Muscle layer of duodenum (tissue), 2 donors: ENCODE measurements around the gene WNK3.

Experiments used
- H3K27ac ChIP-seq: one replicate; pipeline ENCODE4 v1.7.0; 2013; ENCODE audit warnings: mild to moderate bottlenecking, low read length
- H3K27me3 ChIP-seq: one replicate; pipeline ENCODE4 v1.7.0; 2013; ENCODE audit warnings: low read depth, mild to moderate bottlenecking, control low read depth, low read length
- H3K36me3 ChIP-seq, 2 donors: one replicate each; pipeline ENCODE4 v1.7.0; 2013; ENCODE audit warnings: low read length in 2 of 2, control low read depth in 1 of 2, mild to moderate bottlenecking in 1 of 2; ENCODE audit not compliant: insufficient read depth in 2 of 2, control insufficient read depth in 1 of 2
- H3K4me1 ChIP-seq, 2 donors: one replicate each; pipeline ENCODE4 v1.7.0; 2013; ENCODE audit warnings: low read length in 2 of 2, mild to moderate bottlenecking in 2 of 2, control low read depth in 1 of 2, moderate library complexity in 1 of 2; ENCODE audit not compliant: insufficient read depth in 2 of 2, control insufficient read depth in 1 of 2
- H3K4me3 ChIP-seq, 2 donors: one replicate each; pipeline ENCODE4 v1.7.0; 2013; ENCODE audit warnings: low read length in 2 of 2, low read depth in 1 of 2, mild to moderate bottlenecking in 1 of 2
- H3K9me3 ChIP-seq, 2 donors: one replicate each; pipeline ENCODE4 v1.7.0; 2013; ENCODE audit warnings: low read length in 2 of 2, control low read depth in 1 of 2, mild to moderate bottlenecking in 1 of 2; ENCODE audit not compliant: control insufficient read depth in 1 of 2
- donor health status: healthy.

WNK3 gene

DNA sequence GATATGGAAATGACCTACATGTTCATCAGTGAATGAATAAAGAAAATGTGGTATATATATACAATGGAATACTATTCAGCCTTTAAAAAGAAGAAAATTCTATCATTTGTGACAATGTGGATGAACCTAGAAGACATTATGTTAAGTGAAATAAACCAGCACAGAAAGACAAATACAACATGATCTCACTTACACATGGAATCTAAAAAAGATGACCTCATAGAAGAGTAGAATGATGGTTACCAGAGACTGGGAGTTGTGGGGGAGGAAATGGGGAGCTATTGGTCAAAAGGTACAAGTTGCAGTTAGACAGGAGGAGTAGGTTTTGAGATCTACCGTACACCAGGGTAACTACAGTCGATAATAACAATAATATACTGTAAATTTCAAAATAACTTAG is 51.5 kb downstream of the WNK3 start:
- Histone ChIP-seq H3K27ac (no peak overlapping the region), H3K36me3 (no peaks in the 10 kb centered on the region), H3K27me3 (no peaks in the 10 kb centered on the region), H3K4me1 (no peaks in the 10 kb centered on the region), H3K9me3 (no peaks in the 10 kb centered on the region), H3K4me3 (no peak overlapping the region)

DNA sequence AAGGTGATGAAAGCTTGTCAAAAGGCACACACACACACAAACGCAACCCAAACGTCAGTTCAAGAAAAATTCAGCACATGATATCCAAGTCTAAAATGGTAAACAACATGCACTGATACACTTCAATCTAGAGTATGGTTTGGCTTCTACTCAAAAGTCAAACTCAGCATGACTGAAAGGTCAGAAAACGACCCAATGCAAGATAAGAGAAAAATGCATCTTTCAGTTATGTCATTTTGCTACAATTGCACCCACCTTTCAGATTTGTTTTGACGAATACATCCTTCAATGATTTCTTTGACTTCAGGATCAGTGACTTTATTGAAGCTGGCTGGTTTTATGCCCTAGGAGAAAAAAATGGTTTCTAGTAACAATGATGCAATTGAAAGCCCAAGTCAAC is 56.3 kb downstream of the WNK3 start:
- H3K27ac ChIP-seq: no peak overlapping the region
- H3K4me1 ChIP-seq: no peaks in the 10 kb centered on the region
- no peak overlapping the region for H3K4me3 ChIP-seq
- H3K27me3 ChIP-seq: no peaks in the 10 kb centered on the region
- H3K9me3 ChIP-seq: no peaks in the 10 kb centered on the region
- H3K36me3 ChIP-seq: no peaks in the 10 kb centered on the region

GRCh38 chrX:54294306-54294705 is 63.5 kb downstream of the WNK3 start:
- no peak overlapping the region for H3K4me3 ChIP-seq
- no peaks in the 10 kb centered on the region for H3K27me3 ChIP-seq
- H3K36me3 ChIP-seq: no peaks in the 10 kb centered on the region
- H3K9me3 ChIP-seq: no peaks in the 10 kb centered on the region
- H3K27ac ChIP-seq: no peak overlapping the region
- no peaks in the 10 kb centered on the region for H3K4me1 ChIP-seq

GRCh38 chrX:54292755-54293154 is 65.1 kb downstream of the WNK3 start:
- Histone ChIP-seq H3K36me3 (no peaks in the 10 kb centered on the region), H3K9me3 (no peaks in the 10 kb centered on the region)

DNA sequence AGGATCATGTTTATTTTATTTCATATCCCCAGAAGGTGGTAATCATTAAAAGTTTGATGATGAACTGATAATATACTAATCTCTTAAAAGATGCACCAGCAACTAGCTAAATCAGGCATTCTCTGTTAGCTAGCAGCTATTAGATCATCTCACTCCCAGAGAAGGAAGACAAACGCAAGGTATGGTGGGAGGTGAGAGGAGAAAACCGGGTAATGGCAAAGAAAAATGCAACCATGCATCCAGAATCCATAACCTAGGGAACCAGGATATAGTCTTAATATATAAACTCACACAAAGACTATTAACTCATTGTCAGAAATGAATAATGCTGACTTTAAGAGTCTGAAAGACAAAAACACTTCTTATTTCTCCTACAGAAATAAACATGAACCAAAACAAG is 66.1 kb downstream of the WNK3 start:
- Histone ChIP-seq H3K4me3 (no peak overlapping the region), H3K36me3 (no peaks in the 10 kb centered on the region), H3K9me3 (no peaks in the 10 kb centered on the region), H3K27me3 (no peaks in the 10 kb centered on the region), H3K4me1 (no peaks in the 10 kb centered on the region), H3K27ac (no peak overlapping the region)

More at GRCh38 chrX:54292755-54293154, 65.1 kb downstream of the WNK3 start:
- H3K27ac ChIP-seq: no peak overlapping the region
- H3K4me3 ChIP-seq: no peak overlapping the region
- H3K4me1 ChIP-seq: no peaks in the 10 kb centered on the region
- H3K27me3 ChIP-seq: no peaks in the 10 kb centered on the region

DNA sequence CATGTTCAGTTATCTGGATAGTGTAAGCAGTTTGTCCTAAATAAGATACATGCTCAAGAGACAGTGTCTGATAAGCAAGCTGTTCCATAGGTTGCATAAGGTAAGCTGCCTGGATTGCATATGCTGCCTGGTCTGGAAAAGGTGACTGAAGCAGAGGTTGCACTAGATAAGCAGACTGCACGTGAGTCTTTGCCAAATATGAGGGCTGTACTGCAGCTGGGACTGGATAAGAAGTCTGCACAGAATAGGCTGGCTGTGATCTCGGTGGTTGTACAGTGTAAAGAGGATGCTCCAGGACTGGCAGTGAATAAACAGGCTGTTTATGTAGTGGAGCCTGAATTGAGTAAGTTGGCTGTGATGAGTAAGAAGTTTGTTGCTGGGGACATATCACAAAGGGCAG is 68.9 kb downstream of the WNK3 start:
- no peaks in the 10 kb centered on the region for H3K4me1 ChIP-seq
- H3K36me3 ChIP-seq: no peaks in the 10 kb centered on the region

GRCh38 chrX:54288277-54288676 is 69.6 kb downstream of the WNK3 start:
- Histone ChIP-seq H3K4me1 (no peaks in the 10 kb centered on the region), H3K4me3 (no peak overlapping the region), H3K36me3 (no peaks in the 10 kb centered on the region), H3K27ac (no peak overlapping the region), H3K27me3 (no peaks in the 10 kb centered on the region), H3K9me3 (no peaks in the 10 kb centered on the region)

More for the DNA sequence above, 68.9 kb downstream of the WNK3 start:
- Histone ChIP-seq H3K9me3 (no peaks in the 10 kb centered on the region), H3K27ac (no peak overlapping the region), H3K4me3 (no peak overlapping the region), H3K27me3 (no peaks in the 10 kb centered on the region)

GRCh38 chrX:54281676-54282075 is 76.2 kb downstream of the WNK3 start:
- Histone ChIP-seq H3K27me3 (no peaks in the 10 kb centered on the region), H3K9me3 (no peaks in the 10 kb centered on the region), H3K4me3 (no peak overlapping the region), H3K36me3 (no peaks in the 10 kb centered on the region), H3K4me1 (no peaks in the 10 kb centered on the region), H3K27ac (no peak overlapping the region)

DNA sequence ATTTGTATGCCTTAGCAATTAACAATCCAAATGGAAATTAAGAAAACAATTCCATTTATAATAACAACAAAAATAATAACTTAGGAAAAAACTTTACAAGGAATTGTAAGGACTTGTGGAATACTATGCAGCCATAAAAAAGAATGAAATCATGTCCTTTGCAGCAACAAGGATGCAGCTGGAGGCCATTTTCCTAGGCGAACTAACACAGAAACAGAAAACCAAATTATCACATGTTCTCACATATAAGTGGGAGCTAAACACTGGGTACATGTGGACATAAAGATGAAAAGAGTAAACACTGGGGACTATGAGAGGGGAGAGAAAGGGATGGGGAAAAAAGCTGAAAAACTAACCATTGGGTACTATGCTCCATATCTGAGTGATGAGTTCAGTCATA is 77.4 kb downstream of the WNK3 start:
- no peaks in the 10 kb centered on the region for H3K9me3 ChIP-seq
- no peak overlapping the region for H3K4me3 ChIP-seq
- H3K36me3 ChIP-seq: no peaks in the 10 kb centered on the region
- no peaks in the 10 kb centered on the region for H3K4me1 ChIP-seq
- H3K27me3 ChIP-seq: no peaks in the 10 kb centered on the region
- H3K27ac ChIP-seq: no peak overlapping the region

GRCh38 chrX:54271664-54272063 is 86.2 kb downstream of the WNK3 start:
- no peak overlapping the region for H3K4me3 ChIP-seq
- H3K27me3 ChIP-seq: no peaks in the 10 kb centered on the region

GRCh38 chrX:54248309-54248708 is 109.5 kb downstream of the WNK3 start:
- Histone ChIP-seq H3K27me3 (no peaks in the 10 kb centered on the region), H3K27ac (no peak overlapping the region), H3K4me3 (no peak overlapping the region), H3K36me3 (no peaks in the 10 kb centered on the region), H3K4me1 (no peaks in the 10 kb centered on the region), H3K9me3 (no peaks in the 10 kb centered on the region)

More at GRCh38 chrX:54271664-54272063, 86.2 kb downstream of the WNK3 start:
- no peaks in the 10 kb centered on the region for H3K36me3 ChIP-seq
- H3K27ac ChIP-seq: no peak overlapping the region
- no peaks in the 10 kb centered on the region for H3K9me3 ChIP-seq
- no peaks in the 10 kb centered on the region for H3K4me1 ChIP-seq

- no peaks in the 10 kb centered on the region for H3K36me3 ChIP-seq
- no peaks in the 10 kb centered on the region for H3K4me1 ChIP-seq
- H3K27ac ChIP-seq: no peak overlapping the region
- H3K9me3 ChIP-seq: no peaks in the 10 kb centered on the region
- no peaks in the 10 kb centered on the region for H3K27me3 ChIP-seq
- H3K4me3 ChIP-seq: no peak overlapping the region
These were observed 111.0 kb downstream of the WNK3 start for GRCh38 chrX:54246866-54247265.
